Keratinocyte (primary cell): Measurements from ENCODE around the gene MCF2.
"Not testable (repeated sequence)": the region's sequence is repeated elsewhere in the genome, so short reads cannot be mapped to it uniquely, and the experiment has no call there.

Experiments used
- EZH2 ChIP-seq: IDR thresholded peaks from one replicate; pipeline ENCODE4 v1.6.1; 2012; ENCODE audit warnings: inconsistent platforms, mild to moderate bottlenecking, low read length, moderate library complexity
- TF ChIP-seq, protein P1 (sequence below), 3 experiments: IDR thresholded peaks in 1 of 3; conservative IDR thresholded peaks in 1 of 3; optimal IDR thresholded peaks in 1 of 3; 2 replicates in 2 of 3; 3 replicates in 1 of 3; pipeline versions ENCODE3 to v1.5.1; 2011; ENCODE audit warnings: low read length in 3 of 3, mild to moderate bottlenecking in 3 of 3, moderate library complexity in 2 of 3, control low read depth in 1 of 3, inconsistent platforms in 1 of 3; ENCODE audit not compliant: insufficient read depth in 2 of 3; ENCODE audit errors: extremely low read depth in 1 of 3

DNA sequence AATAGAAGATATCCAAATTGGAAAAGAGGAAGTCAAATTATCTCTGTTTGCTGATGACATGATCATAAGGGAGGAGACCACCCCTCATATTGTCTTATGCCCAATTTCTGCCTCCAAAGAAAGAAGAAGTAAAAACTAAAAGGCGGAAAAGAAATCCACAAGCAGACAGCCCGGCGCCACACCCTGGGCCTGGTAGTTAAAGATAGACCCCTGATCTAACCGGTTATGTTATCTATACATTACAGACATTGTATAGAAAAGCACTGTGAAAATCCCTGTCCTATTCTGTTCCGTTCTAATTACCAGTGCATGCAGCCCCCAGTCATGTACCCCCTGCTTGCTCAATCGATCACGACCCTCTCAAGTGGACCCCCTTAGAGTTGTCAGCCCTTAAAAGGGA lies 22.8 kb downstream of the MCF2 start:
- TF ChIP-seq, protein P1, sequence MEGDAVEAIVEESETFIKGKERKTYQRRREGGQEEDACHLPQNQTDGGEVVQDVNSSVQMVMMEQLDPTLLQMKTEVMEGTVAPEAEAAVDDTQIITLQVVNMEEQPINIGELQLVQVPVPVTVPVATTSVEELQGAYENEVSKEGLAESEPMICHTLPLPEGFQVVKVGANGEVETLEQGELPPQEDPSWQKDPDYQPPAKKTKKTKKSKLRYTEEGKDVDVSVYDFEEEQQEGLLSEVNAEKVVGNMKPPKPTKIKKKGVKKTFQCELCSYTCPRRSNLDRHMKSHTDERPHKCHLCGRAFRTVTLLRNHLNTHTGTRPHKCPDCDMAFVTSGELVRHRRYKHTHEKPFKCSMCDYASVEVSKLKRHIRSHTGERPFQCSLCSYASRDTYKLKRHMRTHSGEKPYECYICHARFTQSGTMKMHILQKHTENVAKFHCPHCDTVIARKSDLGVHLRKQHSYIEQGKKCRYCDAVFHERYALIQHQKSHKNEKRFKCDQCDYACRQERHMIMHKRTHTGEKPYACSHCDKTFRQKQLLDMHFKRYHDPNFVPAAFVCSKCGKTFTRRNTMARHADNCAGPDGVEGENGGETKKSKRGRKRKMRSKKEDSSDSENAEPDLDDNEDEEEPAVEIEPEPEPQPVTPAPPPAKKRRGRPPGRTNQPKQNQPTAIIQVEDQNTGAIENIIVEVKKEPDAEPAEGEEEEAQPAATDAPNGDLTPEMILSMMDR (optimal IDR thresholded peaks at IDR 0.05 in 1 of 3, IDR thresholded peaks at IDR 0.05 in 1 of 3, conservative IDR thresholded peaks at IDR 0.05 in 1 of 3; ENCODE audit: extremely low read depth in 1 of 3, insufficient read depth in 2 of 3, low read length in 3 of 3): not testable (repeated sequence)
- not testable (repeated sequence) for TF ChIP-seq EZH2
